ENCODE measurements around the gene KSR1.
"Not testable (repeated sequence)": the region's sequence is repeated elsewhere in the genome, so short reads cannot be mapped to it uniquely, and the experiment has no call there.

KSR1 gene

GRCh38 chr17:27654654-27655524 is 198.6 kb downstream of the KSR1 start:
- H3K27ac ChIP-seq (ENCODE audit: low read depth, low read length), result no peak overlapping the region
- no peaks in the 10 kb centered on the region for H3K27me3 ChIP-seq (ENCODE audit: control insufficient read depth, insufficient read depth, low read length)
- no peak overlapping the region for H3K9ac ChIP-seq (ENCODE audit: low read length)
- no peaks in the 10 kb centered on the region for H3K4me1 ChIP-seq (ENCODE audit: control insufficient read depth, insufficient read depth, low read length)
- H3K4me3 ChIP-seq (ENCODE audit: low read length), result no peak overlapping the region
- H3K36me3 ChIP-seq (ENCODE audit: control insufficient read depth, insufficient read depth, low read length), result no peaks in the 10 kb centered on the region

- not testable (repeated sequence) for H3K27me3 ChIP-seq (ENCODE audit: control insufficient read depth, insufficient read depth, low read length); H3K4me1 ChIP-seq (ENCODE audit: control insufficient read depth, insufficient read depth, low read length); H3K36me3 ChIP-seq (ENCODE audit: control insufficient read depth, insufficient read depth, low read length); H3K9ac ChIP-seq (ENCODE audit: low read length); H3K4me3 ChIP-seq (ENCODE audit: low read length); H3K27ac ChIP-seq (ENCODE audit: low read depth, low read length)
These were observed 199.4 kb downstream of the KSR1 start for GRCh38 chr17:27655525-27656111.

- not testable (repeated sequence) for H3K4me1 ChIP-seq (ENCODE audit: control insufficient read depth, insufficient read depth, low read length); H3K9ac ChIP-seq (ENCODE audit: low read length); H3K27ac ChIP-seq (ENCODE audit: low read depth, low read length); H3K36me3 ChIP-seq (ENCODE audit: control insufficient read depth, insufficient read depth, low read length); H3K27me3 ChIP-seq (ENCODE audit: control insufficient read depth, insufficient read depth, low read length); H3K4me3 ChIP-seq (ENCODE audit: low read length)
These were observed 200.4 kb downstream of the KSR1 start for GRCh38 chr17:27656620-27657019.

GRCh38 chr17:27657620-27658019 is 201.4 kb downstream of the KSR1 start:
- H3K27me3 ChIP-seq (ENCODE audit: control insufficient read depth, insufficient read depth, low read length), result no peaks in the 10 kb centered on the region
- H3K9ac ChIP-seq (ENCODE audit: low read length), result no peak overlapping the region
- H3K4me3 ChIP-seq (ENCODE audit: low read length), result no peak overlapping the region
- no peak overlapping the region for H3K27ac ChIP-seq (ENCODE audit: low read depth, low read length)
- no peaks in the 10 kb centered on the region for H3K36me3 ChIP-seq (ENCODE audit: control insufficient read depth, insufficient read depth, low read length)
- H3K4me1 ChIP-seq (ENCODE audit: control insufficient read depth, insufficient read depth, low read length), result no peaks in the 10 kb centered on the region

GRCh38 chr17:27659683-27660082 is 203.4 kb downstream of the KSR1 start:
- no peak overlapping the region for H3K27ac ChIP-seq (ENCODE audit: low read depth, low read length)
- no peaks in the 10 kb centered on the region for H3K4me1 ChIP-seq (ENCODE audit: control insufficient read depth, insufficient read depth, low read length)
- no peak overlapping the region for H3K4me3 ChIP-seq (ENCODE audit: low read length)
- H3K36me3 ChIP-seq (ENCODE audit: control insufficient read depth, insufficient read depth, low read length), result no peaks in the 10 kb centered on the region
- H3K9ac ChIP-seq (ENCODE audit: low read length), result no peak overlapping the region
- H3K27me3 ChIP-seq (ENCODE audit: control insufficient read depth, insufficient read depth, low read length), result no peaks in the 10 kb centered on the region

- no peaks in the 10 kb centered on the region for H3K4me1 ChIP-seq (ENCODE audit: control insufficient read depth, insufficient read depth, low read length)
- H3K27me3 ChIP-seq (ENCODE audit: control insufficient read depth, insufficient read depth, low read length), result no peaks in the 10 kb centered on the region
- H3K36me3 ChIP-seq (ENCODE audit: control insufficient read depth, insufficient read depth, low read length), result no peaks in the 10 kb centered on the region
- H3K27ac ChIP-seq (ENCODE audit: low read depth, low read length), result no peak overlapping the region
- H3K4me3 ChIP-seq (ENCODE audit: low read length), result no peak overlapping the region
- H3K9ac ChIP-seq (ENCODE audit: low read length), result no peak overlapping the region
These were observed 204.2 kb downstream of the KSR1 start for GRCh38 chr17:27660436-27660835.

GRCh38 chr17:27663936-27664605 is 207.8 kb downstream of the KSR1 start:
- Histone ChIP-seq H3K4me1 (ENCODE audit: control insufficient read depth, insufficient read depth, low read length) (no peaks in the 10 kb centered on the region), H3K4me3 (ENCODE audit: low read length) (no peak overlapping the region), H3K36me3 (ENCODE audit: control insufficient read depth, insufficient read depth, low read length) (no peaks in the 10 kb centered on the region), H3K27me3 (ENCODE audit: control insufficient read depth, insufficient read depth, low read length) (no peaks in the 10 kb centered on the region), H3K27ac (ENCODE audit: low read depth, low read length) (no peak overlapping the region), H3K9ac (ENCODE audit: low read length) (no peak overlapping the region)

- Histone ChIP-seq H3K36me3 (ENCODE audit: control insufficient read depth, insufficient read depth, low read length) (no peaks in the 10 kb centered on the region), H3K4me3 (ENCODE audit: low read length) (no peak overlapping the region), H3K27ac (ENCODE audit: low read depth, low read length) (no peak overlapping the region), H3K4me1 (ENCODE audit: control insufficient read depth, insufficient read depth, low read length) (no peaks in the 10 kb centered on the region), H3K9ac (ENCODE audit: low read length) (no peak overlapping the region), H3K27me3 (ENCODE audit: control insufficient read depth, insufficient read depth, low read length) (no peaks in the 10 kb centered on the region)
These were observed 208.3 kb downstream of the KSR1 start for GRCh38 chr17:27664606-27664965.

- Histone ChIP-seq H3K27ac (ENCODE audit: low read depth, low read length) (no peak overlapping the region), H3K4me3 (ENCODE audit: low read length) (no peak overlapping the region), H3K27me3 (ENCODE audit: control insufficient read depth, insufficient read depth, low read length) (no peaks in the 10 kb centered on the region), H3K9ac (ENCODE audit: low read length) (no peak overlapping the region), H3K36me3 (ENCODE audit: control insufficient read depth, insufficient read depth, low read length) (no peaks in the 10 kb centered on the region), H3K4me1 (ENCODE audit: control insufficient read depth, insufficient read depth, low read length) (no peaks in the 10 kb centered on the region)
These were observed 209.3 kb downstream of the KSR1 start for GRCh38 chr17:27665549-27665948.

- not testable (repeated sequence) for H3K27me3 ChIP-seq (ENCODE audit: control insufficient read depth, insufficient read depth, low read length); H3K36me3 ChIP-seq (ENCODE audit: control insufficient read depth, insufficient read depth, low read length); H3K9ac ChIP-seq (ENCODE audit: low read length); H3K27ac ChIP-seq (ENCODE audit: low read depth, low read length); H3K4me3 ChIP-seq (ENCODE audit: low read length); H3K4me1 ChIP-seq (ENCODE audit: control insufficient read depth, insufficient read depth, low read length)
These were observed 210.0 kb downstream of the KSR1 start for GRCh38 chr17:27666270-27666669.

GRCh38 chr17:27666831-27667560 is 210.7 kb downstream of the KSR1 start:
- Histone ChIP-seq H3K4me1 (ENCODE audit: control insufficient read depth, insufficient read depth, low read length) (no peaks in the 10 kb centered on the region), H3K27me3 (ENCODE audit: control insufficient read depth, insufficient read depth, low read length) (no peaks in the 10 kb centered on the region), H3K9ac (ENCODE audit: low read length) (no peak overlapping the region), H3K4me3 (ENCODE audit: low read length) (no peak overlapping the region), H3K36me3 (ENCODE audit: control insufficient read depth, insufficient read depth, low read length) (no peaks in the 10 kb centered on the region), H3K27ac (ENCODE audit: low read depth, low read length) (no peak overlapping the region)
